CD4-positive, alpha-beta memory T cell (primary cell): ENCODE results near the gene PERM1. TPM values are rescaled to one million over a fixed set of nuclear protein-coding genes. Genes with fewer than 3 reads are reported as not detected.

Source experiments
- CTCF ChIA-PET: fragments of 350-600 bp; sonication (Branson Sonifier 250); formaldehyde crosslinking; loops from one replicate; lab custom pipeline; 2021; ENCODE audit warnings: inconsistent platforms; ENCODE audit not compliant: partially characterized antibody; lab: Charles Lee
- POLR2A ChIA-PET: fragments of 350-600 bp; sonication (Branson Sonifier 250); formaldehyde crosslinking; loops from one replicate; lab custom pipeline; 2021; ENCODE audit not compliant: partially characterized antibody; lab: Charles Lee
- DNase-seq, 5 donors: peaks; one replicate each; pipeline versions ENCODE4 v3.0.0 to v3.0.0-alpha.2; 2020 to 2022; ENCODE audit warnings: mixed read lengths in 1 of 5
- H3K27ac ChIP-seq: one replicate; pipeline ENCODE4 v1.7.0; 2013; ENCODE audit warnings: low read depth, low read length
- H3K27me3 ChIP-seq: 2 replicates; pipeline ENCODE4 v1.7.0; 2013; ENCODE audit warnings: mild to moderate bottlenecking, low read length, moderate library complexity; ENCODE audit not compliant: insufficient read depth
- H3K36me3 ChIP-seq: 2 replicates; pipeline ENCODE4 v1.7.0; 2013; ENCODE audit warnings: mild to moderate bottlenecking, low read length, moderate library complexity; ENCODE audit not compliant: insufficient read depth
- H3K4me1 ChIP-seq: 2 replicates; pipeline ENCODE4 v1.7.0; 2013; ENCODE audit warnings: mild to moderate bottlenecking, low read length, moderate library complexity; ENCODE audit not compliant: insufficient read depth
- H3K4me3 ChIP-seq, 2 donors: one replicate each; pipeline ENCODE4 v1.7.0; 2013; ENCODE audit warnings: low read length in 2 of 2, mild to moderate bottlenecking in 1 of 2
- H3K9me3 ChIP-seq, 2 donors: one replicate each; pipeline ENCODE4 v1.7.0; 2013; ENCODE audit warnings: low read length in 2 of 2, control low read depth in 1 of 2; ENCODE audit not compliant: control insufficient read depth in 1 of 2
- H3K27ac Mint-ChIP-seq, 7 donors: one replicate each; pipeline ENCODE4 v1.8.0; 2020 to 2021; ENCODE audit warnings: mixed read lengths in 7 of 7, mild to moderate bottlenecking in 6 of 7, inconsistent platforms in 3 of 7, moderate library complexity in 3 of 7
- H3K27me3 Mint-ChIP-seq, 2 donors: one replicate each; pipeline ENCODE4 v1.8.0; 2020 to 2021; ENCODE audit warnings: mixed read lengths in 2 of 2
- H3K36me3 Mint-ChIP-seq, 2 donors: one replicate each; pipeline ENCODE4 v1.8.0; 2020 to 2021; ENCODE audit warnings: mixed read lengths in 2 of 2, inconsistent platforms in 1 of 2, mild to moderate bottlenecking in 1 of 2
- H3K4me1 Mint-ChIP-seq, 4 donors: one replicate each; pipeline ENCODE4 v1.8.0; 2020 to 2021; ENCODE audit warnings: mixed read lengths in 4 of 4, mild to moderate bottlenecking in 1 of 4
- H3K4me3 Mint-ChIP-seq, 8 donors: one replicate each; pipeline ENCODE4 v1.8.0; 2020 to 2021; ENCODE audit warnings: mixed read lengths in 8 of 8, mild to moderate bottlenecking in 7 of 8, moderate library complexity in 6 of 8, inconsistent platforms in 3 of 8
- H3K9me3 Mint-ChIP-seq, 8 donors: one replicate each; pipeline ENCODE4 v1.8.0; 2020 to 2021; ENCODE audit warnings: mixed read lengths in 8 of 8, mild to moderate bottlenecking in 5 of 8, inconsistent platforms in 3 of 8, moderate library complexity in 1 of 8
- intact Hi-C: fragments of 100-400 bp; cut with micrococcal nuclease; formaldehyde crosslinking; loops from one replicate; pipeline ENCODE4 v1.15.1; 2023
- polyA plus RNA-seq, 2 donors: library from polyadenylated mRNA; unstranded; fragments of 300-500 nt; fragmentation: Illumina TruSeq; gene quantifications; one replicate each; pipeline ENCODE4 v1.2.3, GENCODE V29; 2021
- total RNA-seq, 2 experiments: library from RNA; stranded (reverse); gene quantifications; one replicate each; pipeline ENCODE4 v1.2.3, GENCODE V29; 2021

The PERM1 gene
- total and polyA plus RNA-seq, 4 experiments from 2014 or later: 0.16 TPM; not detected in 3

DNA sequence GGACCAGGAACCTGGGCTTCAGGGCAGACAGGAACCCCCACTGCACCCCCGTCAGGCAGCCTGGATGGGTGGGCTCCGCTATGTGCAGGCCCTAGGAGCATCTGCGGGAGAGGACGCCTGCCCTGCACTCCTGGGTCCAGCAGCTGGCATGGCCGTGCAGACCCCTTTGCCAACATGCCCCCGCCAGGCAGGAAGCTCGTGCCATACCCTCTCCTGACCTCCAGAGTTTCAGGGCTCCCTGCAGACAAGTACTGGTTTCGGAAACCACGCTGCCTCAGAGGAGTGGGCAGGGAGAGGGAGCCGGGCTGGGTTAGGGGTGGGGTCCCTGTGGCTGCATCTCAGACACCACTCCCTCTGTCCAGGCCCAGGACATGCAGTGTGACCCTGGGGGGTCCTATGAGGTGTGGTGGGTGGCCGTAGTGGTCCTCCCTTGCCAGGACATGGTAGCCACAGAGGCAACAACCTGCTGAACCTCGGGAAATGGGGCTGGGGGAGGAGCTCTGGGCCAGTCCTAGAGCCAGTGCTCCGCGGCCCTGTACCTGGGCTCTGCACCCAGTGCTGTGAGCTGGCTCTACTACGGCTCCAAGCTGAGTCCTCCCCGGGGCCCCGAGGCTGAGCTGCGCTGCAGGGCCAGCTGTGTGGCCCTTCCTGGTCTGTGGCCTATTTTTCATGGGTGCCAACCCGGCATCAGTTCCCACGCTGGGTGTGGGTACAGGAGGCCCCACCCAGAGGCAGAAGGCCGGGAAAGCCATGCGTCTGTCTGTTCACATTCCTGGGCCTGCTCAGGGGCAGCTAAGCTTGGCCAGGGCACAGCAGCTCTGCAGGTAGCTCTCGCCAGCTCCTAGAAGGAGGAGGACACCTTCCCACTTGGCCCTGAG is 14.2 kb downstream of the PERM1 start:
- Mint-ChIP-seq H3K36me3 (no peaks in the 10 kb centered on the region), H3K4me3 (peak overlapping the region in 3 of 8 donors; percentile 13 to 31 (median 26)), H3K27me3 (peaks cover 1 to 2% of the 10 kb centered on the region in 2 donors), H3K4me1 (peaks cover 0 to 14% (median under 1%) of the 10 kb centered on the region in 4 donors), H3K9me3 (no peaks in the 10 kb centered on the region), H3K27ac (no peak overlapping the region)
- H3K4me3 ChIP-seq: peak overlapping the region in 1 of 2 donors; percentile 67
- intact Hi-C loops: no loop called here
- DNase-seq: no peak
- no peaks in the 10 kb centered on the region for H3K36me3 ChIP-seq
- peaks cover 18% of the 10 kb centered on the region for H3K4me1 ChIP-seq
- CTCF ChIA-PET: interaction anchor here (1.5 to 1.7 kb wide), 2 partner anchors 8 to 62 kb away, joined by 7 to 9 read pairs; no protein-coding TSS in a partner anchor
- H3K9me3 ChIP-seq: no peaks in the 10 kb centered on the region
- no peaks in the 10 kb centered on the region for H3K27me3 ChIP-seq
- POLR2A ChIA-PET: interaction anchor here (0.6 to 1.3 kb wide), 6 partner anchors 8 to 93 kb away, joined by 3 to 11 read pairs (median 8); partner anchors contain the start of genes ISG15 and NOC2L
- H3K27ac ChIP-seq: no peak overlapping the region

GRCh38 chr1:966704-967300 is 15.1 kb downstream of the PERM1 start:
- no peaks in the 10 kb centered on the region for H3K36me3 Mint-ChIP-seq
- H3K36me3 ChIP-seq: no peaks in the 10 kb centered on the region
- intact Hi-C loops: no loop called here
- H3K4me3 ChIP-seq: peak overlapping the region; percentile 47 to 67
- H3K27ac ChIP-seq: peak overlapping the region; percentile 67
- ChIA-PET CTCF (interaction anchor here (0.9 to 1.7 kb wide), 4 partner anchors 8 to 97 kb away, joined by 3 to 9 read pairs (median 5); partner anchors contain the start of gene NOC2L), POLR2A (interaction anchor here (0.7 to 1.3 kb wide), 8 partner anchors 8 to 382 kb away, joined by 3 to 11 read pairs (median 6); partner anchors contain the start of genes ISG15 and NOC2L)
- H3K9me3 ChIP-seq: no peaks in the 10 kb centered on the region
- peaks cover 0 to 14% (median 3%) of the 10 kb centered on the region in 4 donors for H3K4me1 Mint-ChIP-seq
- H3K27me3 ChIP-seq: no peaks in the 10 kb centered on the region
- peaks cover 18% of the 10 kb centered on the region for H3K4me1 ChIP-seq
- peaks cover 1 to 2% of the 10 kb centered on the region in 2 donors for H3K27me3 Mint-ChIP-seq
- H3K27ac Mint-ChIP-seq: peak overlapping the region in 3 of 7 donors; percentile 41 to 53 (median 52)
- DNase-seq: peak; percentile 53 to 79 (median 61)
- no peaks in the 10 kb centered on the region for H3K9me3 Mint-ChIP-seq
- H3K4me3 Mint-ChIP-seq: peak overlapping the region; percentile 76 to 91 (median 81)

- H3K4me1 Mint-ChIP-seq: peaks cover 0 to 14% (median 5%) of the 10 kb centered on the region in 4 donors
- Histone ChIP-seq H3K4me3 (peak within 1 kb of the TSS; percentile 47 to 67), H3K9me3 (no peaks in the 10 kb centered on the region), H3K4me1 (peaks cover 24% of the 10 kb centered on the region), H3K27me3 (no peaks in the 10 kb centered on the region), H3K36me3 (no peaks in the 10 kb centered on the region), H3K27ac (peak within 1 kb of the TSS; percentile 67)
- H3K9me3 Mint-ChIP-seq: no peaks in the 10 kb centered on the region
- no peaks in the 10 kb centered on the region for H3K36me3 Mint-ChIP-seq
- ChIA-PET POLR2A (interaction anchor here (0.7 to 1.3 kb wide), 9 partner anchors 8 to 382 kb away, joined by 3 to 11 read pairs (median 4); partner anchors contain the start of genes ISG15 and NOC2L), CTCF (interaction anchor here (0.9 to 1.7 kb wide), 4 partner anchors 8 to 97 kb away, joined by 3 to 9 read pairs (median 5); partner anchors contain the start of gene NOC2L)
- H3K27me3 Mint-ChIP-seq: peaks cover 1 to 2% of the 10 kb centered on the region in 2 donors
- DNase-seq: peak in 2 of 5 donors; percentile 12 to 53
- H3K4me3 Mint-ChIP-seq: peak within 1 kb of the TSS; percentile 76 to 91 (median 81)
- intact Hi-C loops: no loop called here
- H3K27ac Mint-ChIP-seq: peak within 1 kb of the TSS in 4 of 7 donors; percentile 41 to 53 (median 50)
Measured at GRCh38 chr1:966135-966703, 15.7 kb downstream of the PERM1 start, which contains the start of gene PLEKHN1. Gene PLEKHN1 (plus strand): TSS chr1:966482. CDS start chr1:966532, 50 bp downstream.

DNA sequence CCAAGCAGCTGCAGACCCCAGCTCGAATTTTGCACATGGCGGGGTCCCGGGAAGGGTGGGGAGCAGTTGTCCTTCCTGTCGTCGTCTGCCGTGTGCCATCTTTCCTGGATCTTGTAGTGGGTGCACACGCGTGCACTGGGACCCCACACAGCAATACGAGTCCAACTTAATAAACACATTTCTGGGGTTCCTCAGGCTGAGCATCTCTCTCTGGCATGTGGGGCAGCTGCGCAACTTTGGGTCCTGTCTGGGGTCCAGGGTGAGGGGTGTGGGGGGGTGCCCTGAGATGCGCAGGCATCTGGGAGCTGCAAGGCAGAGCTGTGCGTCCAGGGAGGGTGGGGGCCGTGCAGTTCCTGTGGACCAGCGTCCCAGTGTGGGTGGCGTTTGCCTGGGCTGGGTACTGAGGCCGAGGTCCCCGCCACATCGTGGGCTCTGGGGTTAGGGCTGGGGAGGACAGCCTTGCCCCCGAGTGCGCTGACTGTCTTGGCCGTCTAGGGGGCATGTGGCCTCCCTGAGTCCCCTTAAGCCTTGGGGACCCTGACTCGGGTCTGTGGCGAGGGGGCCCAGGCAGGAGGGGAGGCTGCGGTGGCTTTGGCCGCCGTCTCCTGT is 16.3 kb downstream of the PERM1 start:
- no peaks in the 10 kb centered on the region for H3K9me3 ChIP-seq
- no peaks in the 10 kb centered on the region for H3K36me3 ChIP-seq
- H3K27ac ChIP-seq: peak overlapping the region; percentile 67
- H3K27me3 Mint-ChIP-seq: peaks cover 1 to 2% of the 10 kb centered on the region in 2 donors
- H3K36me3 Mint-ChIP-seq: no peaks in the 10 kb centered on the region
- intact Hi-C loops: no loop called here
- peak overlapping the region in 5 of 8 donors; percentile 9 to 43 (median 20) for H3K4me3 Mint-ChIP-seq
- peaks cover 0 to 14% (median 5%) of the 10 kb centered on the region in 4 donors for H3K4me1 Mint-ChIP-seq
- DNase-seq: peak in 1 of 5 donors; percentile 39
- no peaks in the 10 kb centered on the region for H3K27me3 ChIP-seq
- H3K4me1 ChIP-seq: peaks cover 25% of the 10 kb centered on the region
- H3K27ac Mint-ChIP-seq: peak overlapping the region in 2 of 7 donors; percentile 30 to 48
- POLR2A ChIA-PET: interaction anchor here (1.1 kb wide), 1 partner anchor 31 kb away, joined by 4 read pairs; no protein-coding TSS in a partner anchor
- CTCF ChIA-PET: no interaction called here
- peak overlapping the region in 1 of 2 donors; percentile 67 for H3K4me3 ChIP-seq
- no peaks in the 10 kb centered on the region for H3K9me3 Mint-ChIP-seq

GRCh38 chr1:964691-965525 is 17.0 kb downstream of the PERM1 start:
- H3K27ac ChIP-seq: no peak overlapping the region
- peaks cover 25% of the 10 kb centered on the region for H3K4me1 ChIP-seq
- H3K4me3 Mint-ChIP-seq: peak overlapping the region in 2 of 8 donors; percentile 21 to 28
- intact Hi-C loops: no loop called here
- H3K27me3 ChIP-seq: no peaks in the 10 kb centered on the region
- H3K27ac Mint-ChIP-seq: peak overlapping the region in 2 of 7 donors; percentile 82 to 88
- H3K9me3 ChIP-seq: no peaks in the 10 kb centered on the region
- peaks cover 0 to 2% of the 10 kb centered on the region in 2 donors for H3K36me3 Mint-ChIP-seq
- H3K4me1 Mint-ChIP-seq: peaks cover 0 to 14% (median 5%) of the 10 kb centered on the region in 4 donors
- no peaks in the 10 kb centered on the region for H3K36me3 ChIP-seq
- H3K4me3 ChIP-seq: no peak overlapping the region
- peak in 1 of 5 donors; percentile 38 for DNase-seq
- POLR2A ChIA-PET: interaction anchor here (1.1 kb wide), 1 partner anchor 30 kb away, joined by 4 read pairs; no protein-coding TSS in a partner anchor
- H3K27me3 Mint-ChIP-seq: peaks cover 1 to 2% of the 10 kb centered on the region in 2 donors
- no peaks in the 10 kb centered on the region for H3K9me3 Mint-ChIP-seq
- CTCF ChIA-PET: no interaction called here
